Ascending aorta (tissue), 2 donors: ENCODE results near the gene CHIC2. TPM values are rescaled to one million over a fixed set of nuclear protein-coding genes. Genes with fewer than 3 reads are reported as not detected.

Source experiments
- DNase-seq, 2 donors: peaks; one replicate each; pipeline ENCODE4 v3.0.0-alpha.2; 2019; ENCODE audit warnings: low spot score in 2 of 2
- H3K27ac ChIP-seq, 2 donors: fragments of 200-600 bp; sonication (generic); one replicate each; pipeline ENCODE4 v1.5.1; 2016 to 2017; ENCODE audit warnings: mild to moderate bottlenecking in 1 of 2
- H3K27me3 ChIP-seq: fragments of 200-600 bp; sonication (generic); one replicate; pipeline ENCODE4 v1.5.1; 2017
- H3K36me3 ChIP-seq, 2 donors: fragments of 200-600 bp; sonication (generic); one replicate each; pipeline ENCODE4 v1.5.1; 2016
- H3K4me1 ChIP-seq, 2 donors: fragments of 200-600 bp; sonication (generic); one replicate each; pipeline ENCODE4 v1.5.1; 2016 to 2017; ENCODE audit warnings: mild to moderate bottlenecking in 1 of 2
- H3K4me3 ChIP-seq, 2 donors: fragments of 200-600 bp; sonication (generic); one replicate each; pipeline ENCODE4 v1.5.1; 2016 to 2017; ENCODE audit warnings: mild to moderate bottlenecking in 1 of 2
- H3K9me3 ChIP-seq, 2 donors: fragments of 200-600 bp; sonication (generic); one replicate each; pipeline ENCODE4 v1.5.1; 2016
- CTCF ChIP-seq, 3 experiments: fragments of 200-600 bp in 2 of 3; fragments of 450-650 bp in 1 of 3; sonication (generic) in 2 of 3; IDR thresholded peaks; one replicate each; pipeline ENCODE4 v1.5.1; 2016 to 2019; ENCODE audit warnings: antibody characterized with exemption in 3 of 3, mild to moderate bottlenecking in 1 of 3, moderate library complexity in 1 of 3
- intact Hi-C: fragments of 100-400 bp; cut with DNase I; formaldehyde crosslinking; loops from one replicate; pipeline ENCODE4 v1.15.1; 2023
- total RNA-seq: library from RNA; depleted of rRNA; stranded (reverse); fragments of >200 nt; gene quantifications from one replicate; pipeline ENCODE4 v1.1.0, GENCODE V29; 2016

The CHIC2 gene
- total RNA-seq, 1 donor from 2014 or later = 34.1 TPM

GRCh38 chr4:54100595-54101189, 36.3 kb upstream of the CHIC2 start:
- TF ChIP-seq CTCF (IDR thresholded peaks at IDR 0.05) = no peak
- no peaks in the 10 kb centered on the region for H3K36me3 ChIP-seq
- intact Hi-C loops = loop anchor here (5.0 kb wide), 1 partner anchor 168 kb away; no protein-coding TSS in a partner anchor
- no peaks in the 10 kb centered on the region for H3K9me3 ChIP-seq
- peak overlapping the region; percentile 50 to 61 for H3K4me3 ChIP-seq
- DNase-seq = no peak
- peaks cover 9 to 25% of the 10 kb centered on the region in 2 donors for H3K4me1 ChIP-seq
- H3K27me3 ChIP-seq = peaks cover 14% of the 10 kb centered on the region
- no peak overlapping the region for H3K27ac ChIP-seq

GRCh38 chr4:54099748-54100574, 35.6 kb upstream of the CHIC2 start, which contains the start of gene GSX2:
GSX2 (plus strand) TSS chr4:54100163; CDS start chr4:54100345, 182 bp downstream.
- H3K27me3 ChIP-seq = peaks cover 14% of the 10 kb centered on the region
- peaks cover 9 to 25% of the 10 kb centered on the region in 2 donors for H3K4me1 ChIP-seq
- no peaks in the 10 kb centered on the region for H3K9me3 ChIP-seq
- TF ChIP-seq CTCF (IDR thresholded peaks at IDR 0.05) = no peak
- intact Hi-C loops = loop anchor here (5.0 kb wide), 2 partner anchors 62 to 168 kb away; no protein-coding TSS in a partner anchor
- no peak within 1 kb of the TSS for H3K27ac ChIP-seq
- DNase-seq = no peak
- H3K4me3 ChIP-seq = peak within 1 kb of the TSS; percentile 50 to 61
- H3K36me3 ChIP-seq = no peaks in the 10 kb centered on the region

- DNase-seq = no peak
- Histone ChIP-seq H3K27ac (no peak overlapping the region), H3K4me3 (peak overlapping the region; percentile 50 to 61), H3K9me3 (no peaks in the 10 kb centered on the region), H3K27me3 (peaks cover 14% of the 10 kb centered on the region), H3K4me1 (peaks cover 9 to 25% of the 10 kb centered on the region in 2 donors), H3K36me3 (no peaks in the 10 kb centered on the region)
- intact Hi-C loops = loop anchor here (5.0 kb wide), 1 partner anchor 63 kb away; no protein-coding TSS in a partner anchor
- TF ChIP-seq CTCF (IDR thresholded peaks at IDR 0.05) = no peak
These were observed 34.9 kb upstream of the CHIC2 start for GRCh38 chr4:54099287-54099747.

GRCh38 chr4:54098375-54098774, 34.0 kb upstream of the CHIC2 start:
- H3K4me3 ChIP-seq = no peak overlapping the region
- DNase-seq = no peak
- TF ChIP-seq CTCF (IDR thresholded peaks at IDR 0.05) = no peak

GRCh38 chr4:54097152-54097551, 32.7 kb upstream of the CHIC2 start:
- H3K4me3 ChIP-seq = no peak overlapping the region
- peaks cover 14% of the 10 kb centered on the region for H3K27me3 ChIP-seq
- H3K9me3 ChIP-seq = no peaks in the 10 kb centered on the region
- no peak overlapping the region for H3K27ac ChIP-seq
- H3K4me1 ChIP-seq = peaks cover 12 to 26% of the 10 kb centered on the region in 2 donors
- DNase-seq = no peak
- TF ChIP-seq CTCF (IDR thresholded peaks at IDR 0.05) = no peak
- intact Hi-C loops = loop anchor here (5.0 kb wide), 1 partner anchor 65 kb away; no protein-coding TSS in a partner anchor
- H3K36me3 ChIP-seq = no peaks in the 10 kb centered on the region

More at GRCh38 chr4:54098375-54098774, 34.0 kb upstream of the CHIC2 start:
- Histone ChIP-seq H3K4me1 (peaks cover 9 to 23% of the 10 kb centered on the region in 2 donors), H3K9me3 (no peaks in the 10 kb centered on the region), H3K36me3 (no peaks in the 10 kb centered on the region), H3K27me3 (peaks cover 14% of the 10 kb centered on the region), H3K27ac (no peak overlapping the region)
- intact Hi-C loops = loop anchor here (5.0 kb wide), 1 partner anchor 64 kb away; no protein-coding TSS in a partner anchor
